Measurements from ENCODE around the gene ZNF629.

ZNF629 gene

GRCh38 chr16:30786115-30786935 is 680 bp downstream of the ZNF629 start:
- DNase-seq (ENCODE audit: low read depth in 2 of 2) = no peak

- DNase-seq (ENCODE audit: low read depth in 2 of 2) = no peak
These were observed 1.6 kb downstream of the ZNF629 start for GRCh38 chr16:30785126-30786106.

- no peak for DNase-seq (ENCODE audit: low read depth in 2 of 2)
These were observed 2.8 kb downstream of the ZNF629 start for GRCh38 chr16:30784215-30784614.

GRCh38 chr16:30783280-30784109 is 3.5 kb downstream of the ZNF629 start:
- DNase-seq (ENCODE audit: low read depth in 2 of 2) = no peak

- DNase-seq (ENCODE audit: low read depth in 2 of 2) = no peak
These were observed 4.3 kb downstream of the ZNF629 start for GRCh38 chr16:30782486-30783279.

GRCh38 chr16:30780549-30780948 is 6.5 kb downstream of the ZNF629 start:
- no peak for DNase-seq (ENCODE audit: low read depth in 2 of 2)

- DNase-seq (ENCODE audit: low read depth in 2 of 2) = no peak
These were observed 7.0 kb downstream of the ZNF629 start for GRCh38 chr16:30780021-30780420.

GRCh38 chr16:30779596-30779995 is 7.4 kb downstream of the ZNF629 start:
- DNase-seq (ENCODE audit: low read depth in 2 of 2) = no peak

GRCh38 chr16:30778549-30779244 is 8.3 kb downstream of the ZNF629 start:
- no peak for DNase-seq (ENCODE audit: low read depth in 2 of 2)

GRCh38 chr16:30777591-30778297 is 9.3 kb downstream of the ZNF629 start:
- no peak for DNase-seq (ENCODE audit: low read depth in 2 of 2)

- peak; percentile 40 to 57 for DNase-seq (ENCODE audit: low read depth in 2 of 2)
These were observed 11.4 kb downstream of the ZNF629 start for GRCh38 chr16:30775392-30776188.

GRCh38 chr16:30775131-30775391 is 11.9 kb downstream of the ZNF629 start:
- no peak for DNase-seq (ENCODE audit: low read depth in 2 of 2)

- no peak for DNase-seq (ENCODE audit: low read depth in 2 of 2)
These were observed 12.5 kb downstream of the ZNF629 start for GRCh38 chr16:30774367-30775130.

GRCh38 chr16:30773826-30774225 is 13.2 kb downstream of the ZNF629 start:
- no peak for DNase-seq (ENCODE audit: low read depth in 2 of 2)

- no peak for DNase-seq (ENCODE audit: low read depth in 2 of 2)
These were observed 15.3 kb downstream of the ZNF629 start for GRCh38 chr16:30771726-30772125.

- no peak for DNase-seq (ENCODE audit: low read depth in 2 of 2)
These were observed 17.5 kb downstream of the ZNF629 start for GRCh38 chr16:30769379-30770089.

- no peak for DNase-seq (ENCODE audit: low read depth in 2 of 2)
These were observed 18.3 kb downstream of the ZNF629 start for GRCh38 chr16:30768583-30769181.
